Lower leg skin (tissue), 3 donors: ENCODE measurements around the gene ERGIC1.

Experiments used
- POLR2A ChIP-seq, 2 donors: fragments of 450-650 bp; IDR thresholded peaks; one replicate each; pipeline ENCODE4 v1.6.1; 2016 to 2017; ENCODE audit warnings: antibody characterized with exemption in 2 of 2, mild to moderate bottlenecking in 1 of 2, moderate library complexity in 1 of 2
- TF ChIP-seq, protein P1 (sequence below), 3 donors: fragments of 450-650 bp; IDR thresholded peaks; one replicate each; pipeline ENCODE4 v1.5.1; 2016; ENCODE audit warnings: antibody characterized with exemption in 3 of 3, mild to moderate bottlenecking in 3 of 3, moderate library complexity in 2 of 3

DNA sequence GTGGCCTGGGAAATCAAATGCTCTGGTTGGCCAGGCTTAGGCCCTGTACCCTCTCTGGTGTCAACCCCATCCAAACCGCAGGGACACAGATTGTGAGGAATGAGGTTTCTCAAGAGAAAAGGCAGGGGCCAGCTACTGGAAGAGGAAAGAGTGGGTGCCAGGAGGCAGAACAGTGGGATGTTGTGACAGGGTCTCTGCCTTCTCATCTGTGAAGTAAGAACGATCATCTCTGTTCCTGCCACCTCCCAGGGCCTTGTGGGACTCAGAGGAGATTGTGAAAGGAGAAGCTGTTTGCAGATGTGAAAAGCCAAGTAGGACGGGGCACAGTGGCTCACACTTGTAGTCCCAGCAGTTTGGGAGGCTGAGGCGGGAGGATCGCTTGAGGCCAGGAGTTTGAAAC, 102.3 kb downstream of the ERGIC1 start:
- TF ChIP-seq, protein P1, sequence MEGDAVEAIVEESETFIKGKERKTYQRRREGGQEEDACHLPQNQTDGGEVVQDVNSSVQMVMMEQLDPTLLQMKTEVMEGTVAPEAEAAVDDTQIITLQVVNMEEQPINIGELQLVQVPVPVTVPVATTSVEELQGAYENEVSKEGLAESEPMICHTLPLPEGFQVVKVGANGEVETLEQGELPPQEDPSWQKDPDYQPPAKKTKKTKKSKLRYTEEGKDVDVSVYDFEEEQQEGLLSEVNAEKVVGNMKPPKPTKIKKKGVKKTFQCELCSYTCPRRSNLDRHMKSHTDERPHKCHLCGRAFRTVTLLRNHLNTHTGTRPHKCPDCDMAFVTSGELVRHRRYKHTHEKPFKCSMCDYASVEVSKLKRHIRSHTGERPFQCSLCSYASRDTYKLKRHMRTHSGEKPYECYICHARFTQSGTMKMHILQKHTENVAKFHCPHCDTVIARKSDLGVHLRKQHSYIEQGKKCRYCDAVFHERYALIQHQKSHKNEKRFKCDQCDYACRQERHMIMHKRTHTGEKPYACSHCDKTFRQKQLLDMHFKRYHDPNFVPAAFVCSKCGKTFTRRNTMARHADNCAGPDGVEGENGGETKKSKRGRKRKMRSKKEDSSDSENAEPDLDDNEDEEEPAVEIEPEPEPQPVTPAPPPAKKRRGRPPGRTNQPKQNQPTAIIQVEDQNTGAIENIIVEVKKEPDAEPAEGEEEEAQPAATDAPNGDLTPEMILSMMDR (IDR thresholded peaks at IDR 0.05): no peak
- TF ChIP-seq POLR2A (IDR thresholded peaks at IDR 0.05): no peak
